ENCODE data around the gene DOCK2.

The DOCK2 gene

GRCh38 chr5:169828385-169828784, 191.3 kb downstream of the DOCK2 start:
- no peaks in the 10 kb centered on the region for H3K9me3 ChIP-seq (ENCODE audit: insufficient read depth, low read depth, low read length)
- H3K27me3 ChIP-seq (ENCODE audit: insufficient read depth, low read length, poor library complexity, severe bottlenecking): no peaks in the 10 kb centered on the region
- TF ChIP-seq CTCF (conservative IDR thresholded peaks at IDR 0.05; ENCODE audit: low read length): no peak
- TF ChIP-seq EZH2phosphoT487 (IDR thresholded peaks at IDR 0.05; ENCODE audit: borderline replicate concordance): no peak
- H3K36me3 ChIP-seq (ENCODE audit: insufficient read depth, low read length): no peaks in the 10 kb centered on the region
- no peaks in the 10 kb centered on the region for H3K79me2 ChIP-seq (ENCODE audit: insufficient read depth, low read length)
- no peak overlapping the region for H3K4me3 ChIP-seq (ENCODE audit: low read length, poor library complexity, severe bottlenecking)
- H2AFZ ChIP-seq (ENCODE audit: low read length): no peak overlapping the region
- H3K4me2 ChIP-seq (ENCODE audit: low read depth, low read length, poor library complexity, severe bottlenecking): no peak overlapping the region
- no peaks in the 10 kb centered on the region for H4K20me1 ChIP-seq (ENCODE audit: insufficient read depth, low read length, poor library complexity, severe bottlenecking)
- H3F3A ChIP-seq (ENCODE audit: low read depth): no peaks in the 10 kb centered on the region
- no peak overlapping the region for H3K9ac ChIP-seq (ENCODE audit: low read depth, low read length, poor library complexity, severe bottlenecking)
- H3K4me1 ChIP-seq (ENCODE audit: insufficient read depth, low read length, poor library complexity, severe bottlenecking): peaks cover 10% of the 10 kb centered on the region
- H3K9me2 ChIP-seq (replicated peaks; ENCODE audit: low read depth, low read length): no peaks in the 10 kb centered on the region

- Histone ChIP-seq H3K27me3 (ENCODE audit: insufficient read depth, low read length, poor library complexity, severe bottlenecking) (no peaks in the 10 kb centered on the region), H3K4me3 (ENCODE audit: low read length, poor library complexity, severe bottlenecking) (no peak overlapping the region), H3K9me3 (ENCODE audit: insufficient read depth, low read depth, low read length) (no peaks in the 10 kb centered on the region), H4K20me1 (ENCODE audit: insufficient read depth, low read length, poor library complexity, severe bottlenecking) (no peaks in the 10 kb centered on the region), H3F3A (ENCODE audit: low read depth) (no peaks in the 10 kb centered on the region), H3K4me2 (ENCODE audit: low read depth, low read length, poor library complexity, severe bottlenecking) (no peak overlapping the region), H3K79me2 (ENCODE audit: insufficient read depth, low read length) (no peaks in the 10 kb centered on the region), H3K9me2 (replicated peaks; ENCODE audit: low read depth, low read length) (no peaks in the 10 kb centered on the region), H3K9ac (ENCODE audit: low read depth, low read length, poor library complexity, severe bottlenecking) (no peak overlapping the region), H2AFZ (ENCODE audit: low read length) (no peak overlapping the region), H3K4me1 (ENCODE audit: insufficient read depth, low read length, poor library complexity, severe bottlenecking) (peaks cover 10% of the 10 kb centered on the region), H3K36me3 (ENCODE audit: insufficient read depth, low read length) (no peaks in the 10 kb centered on the region)
- TF ChIP-seq EZH2phosphoT487 (IDR thresholded peaks at IDR 0.05; ENCODE audit: borderline replicate concordance) (no peak), CTCF (conservative IDR thresholded peaks at IDR 0.05; ENCODE audit: low read length) (no peak)
Measured at GRCh38 chr5:169831331-169831730, 194.3 kb downstream of the DOCK2 start.

- H3K4me3 ChIP-seq (ENCODE audit: low read length, poor library complexity, severe bottlenecking): no peak overlapping the region
- TF ChIP-seq CTCF (conservative IDR thresholded peaks at IDR 0.05; ENCODE audit: low read length) (no peak), EZH2phosphoT487 (IDR thresholded peaks at IDR 0.05; ENCODE audit: borderline replicate concordance) (no peak)
- no peaks in the 10 kb centered on the region for H4K20me1 ChIP-seq (ENCODE audit: insufficient read depth, low read length, poor library complexity, severe bottlenecking)
- H3K9me2 ChIP-seq (replicated peaks; ENCODE audit: low read depth, low read length): no peaks in the 10 kb centered on the region
- no peaks in the 10 kb centered on the region for H3F3A ChIP-seq (ENCODE audit: low read depth)
- no peak overlapping the region for H2AFZ ChIP-seq (ENCODE audit: low read length)
- H3K79me2 ChIP-seq (ENCODE audit: insufficient read depth, low read length): no peaks in the 10 kb centered on the region
- no peaks in the 10 kb centered on the region for H3K9me3 ChIP-seq (ENCODE audit: insufficient read depth, low read depth, low read length)
- no peaks in the 10 kb centered on the region for H3K36me3 ChIP-seq (ENCODE audit: insufficient read depth, low read length)
- peaks cover 10% of the 10 kb centered on the region for H3K4me1 ChIP-seq (ENCODE audit: insufficient read depth, low read length, poor library complexity, severe bottlenecking)
- H3K9ac ChIP-seq (ENCODE audit: low read depth, low read length, poor library complexity, severe bottlenecking): no peak overlapping the region
- no peak overlapping the region for H3K4me2 ChIP-seq (ENCODE audit: low read depth, low read length, poor library complexity, severe bottlenecking)
- H3K27me3 ChIP-seq (ENCODE audit: insufficient read depth, low read length, poor library complexity, severe bottlenecking): no peaks in the 10 kb centered on the region
Measured at GRCh38 chr5:169832304-169832703, 195.2 kb downstream of the DOCK2 start.

Measured in Loucy (cell line).